HCT116 (cell line): Measurements from ENCODE around the gene LRSAM1.

Experiments
- SIN3A ChIP-seq: IDR thresholded peaks from 2 replicates; pipeline ENCODE4 v1.6.1; 2012; ENCODE audit warnings: low read depth
- TF ChIP-seq, protein P1 (sequence below): IDR thresholded peaks from 2 replicates; pipeline ENCODE4 v1.6.1; 2012; ENCODE audit warnings: low read depth

DNA sequence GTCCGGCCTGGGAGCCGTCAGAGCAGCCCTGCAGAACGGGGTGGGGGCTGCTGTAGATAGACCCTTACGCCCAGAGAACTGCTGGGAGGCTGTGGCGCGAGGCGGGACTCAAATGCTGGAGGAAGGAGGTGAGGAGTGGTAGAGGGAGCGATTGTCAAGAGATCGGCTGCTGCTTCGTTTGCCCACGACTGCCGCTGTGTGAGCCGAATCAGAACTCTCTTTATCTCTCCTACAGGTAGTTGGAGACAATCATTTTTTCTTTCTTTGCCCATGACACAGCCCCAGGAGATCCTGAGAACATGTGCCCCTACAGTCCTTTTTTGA, 26.7 kb upstream of the LRSAM1 start:
- no peak for TF ChIP-seq SIN3A
- TF ChIP-seq, protein P1, sequence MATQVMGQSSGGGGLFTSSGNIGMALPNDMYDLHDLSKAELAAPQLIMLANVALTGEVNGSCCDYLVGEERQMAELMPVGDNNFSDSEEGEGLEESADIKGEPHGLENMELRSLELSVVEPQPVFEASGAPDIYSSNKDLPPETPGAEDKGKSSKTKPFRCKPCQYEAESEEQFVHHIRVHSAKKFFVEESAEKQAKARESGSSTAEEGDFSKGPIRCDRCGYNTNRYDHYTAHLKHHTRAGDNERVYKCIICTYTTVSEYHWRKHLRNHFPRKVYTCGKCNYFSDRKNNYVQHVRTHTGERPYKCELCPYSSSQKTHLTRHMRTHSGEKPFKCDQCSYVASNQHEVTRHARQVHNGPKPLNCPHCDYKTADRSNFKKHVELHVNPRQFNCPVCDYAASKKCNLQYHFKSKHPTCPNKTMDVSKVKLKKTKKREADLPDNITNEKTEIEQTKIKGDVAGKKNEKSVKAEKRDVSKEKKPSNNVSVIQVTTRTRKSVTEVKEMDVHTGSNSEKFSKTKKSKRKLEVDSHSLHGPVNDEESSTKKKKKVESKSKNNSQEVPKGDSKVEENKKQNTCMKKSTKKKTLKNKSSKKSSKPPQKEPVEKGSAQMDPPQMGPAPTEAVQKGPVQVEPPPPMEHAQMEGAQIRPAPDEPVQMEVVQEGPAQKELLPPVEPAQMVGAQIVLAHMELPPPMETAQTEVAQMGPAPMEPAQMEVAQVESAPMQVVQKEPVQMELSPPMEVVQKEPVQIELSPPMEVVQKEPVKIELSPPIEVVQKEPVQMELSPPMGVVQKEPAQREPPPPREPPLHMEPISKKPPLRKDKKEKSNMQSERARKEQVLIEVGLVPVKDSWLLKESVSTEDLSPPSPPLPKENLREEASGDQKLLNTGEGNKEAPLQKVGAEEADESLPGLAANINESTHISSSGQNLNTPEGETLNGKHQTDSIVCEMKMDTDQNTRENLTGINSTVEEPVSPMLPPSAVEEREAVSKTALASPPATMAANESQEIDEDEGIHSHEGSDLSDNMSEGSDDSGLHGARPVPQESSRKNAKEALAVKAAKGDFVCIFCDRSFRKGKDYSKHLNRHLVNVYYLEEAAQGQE, result no peak
